Skin of body (tissue), 2 donors: Measurements from ENCODE around the gene SLC22A2. TPM values are rescaled to one million over a fixed set of nuclear protein-coding genes. Genes with fewer than 3 reads are reported as not detected.

ENCODE experiments used
- DNase-seq: peaks from one replicate; lab custom pipeline; 2025; lab: John Stamatoyannopoulos, UW
- total RNA-seq: library from RNA; depleted of rRNA; stranded (reverse); fragments of >200 nt; gene quantifications from one replicate; pipeline ENCODE4 v1.2.3, GENCODE V29; 2014

Gene SLC22A2
- total RNA-seq, 1 donor from 2014 or later, result not detected

GRCh38 chr6:160172704-160173103, 85.9 kb downstream of the SLC22A2 start:
- DNase-seq, result no peak

- DNase-seq, result no peak
Measured at GRCh38 chr6:160170018-160170680, 88.5 kb downstream of the SLC22A2 start.

DNA sequence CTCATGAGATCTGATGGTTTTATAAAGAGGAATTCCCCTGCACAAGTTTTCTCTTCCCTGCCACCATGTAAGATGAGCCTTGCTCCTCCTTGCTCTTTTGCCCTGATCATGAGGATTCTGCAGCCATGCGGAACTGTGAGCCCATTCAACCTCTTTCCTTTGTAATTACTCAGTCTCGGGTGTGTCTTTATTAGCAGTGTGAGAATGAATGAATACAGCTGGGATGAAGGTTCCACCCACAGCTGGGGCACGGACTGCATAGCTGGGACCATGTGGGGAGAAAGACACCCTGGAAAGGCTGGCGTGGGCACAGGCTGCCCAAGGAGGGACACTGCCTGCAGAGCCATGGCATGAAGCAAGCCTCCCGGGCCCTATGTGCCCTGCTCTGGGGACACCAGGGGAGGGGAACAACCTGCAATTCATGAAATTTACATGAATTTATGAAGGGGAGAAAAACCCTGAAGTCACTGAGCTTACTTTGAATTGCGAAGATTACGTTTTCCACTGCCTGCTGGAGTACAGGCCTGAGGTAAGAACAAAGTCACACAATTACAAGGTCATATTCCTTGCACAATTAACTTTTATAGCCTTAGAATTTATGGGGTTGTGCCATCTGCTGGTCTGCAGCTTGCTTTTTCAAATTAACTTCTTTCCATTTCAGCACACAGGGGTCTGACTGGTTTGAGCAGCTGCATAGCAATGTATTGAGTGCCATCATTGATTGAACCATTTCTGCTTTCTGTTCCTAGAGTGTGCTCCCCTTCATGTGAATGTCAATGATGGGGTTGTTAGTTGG, 90.8 kb downstream of the SLC22A2 start:
- DNase-seq, result no peak

Other genes starting within 250 kb of the SLC22A2 start
- 0.59 TPM for gene SLC22A1, start 137.0 kb downstream of the SLC22A2 start, total RNA-seq
- gene SLC22A3, start 89.6 kb upstream of the SLC22A2 start, total RNA-seq, result 21.4 TPM